Measurements from ENCODE around the gene FRMPD1.

Gene FRMPD1

DNA sequence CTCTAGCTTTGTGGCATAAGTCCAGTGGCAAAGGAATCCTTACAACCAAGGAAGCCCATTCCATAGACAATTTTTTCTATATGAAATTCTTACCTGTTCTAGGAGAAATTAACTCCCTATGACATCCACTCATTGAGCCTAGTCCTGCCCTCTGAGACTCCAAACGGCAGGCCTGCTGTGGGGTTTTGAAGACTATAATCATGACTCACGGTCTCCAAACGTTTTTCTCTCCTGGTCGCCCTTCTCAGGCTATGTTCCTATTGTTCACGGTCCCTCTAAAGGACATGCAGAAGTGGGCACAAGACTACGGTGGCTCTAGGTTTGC lies 133.5 kb downstream of the FRMPD1 start:
- DNase-seq (ENCODE audit: low read depth) = no peak

DNA sequence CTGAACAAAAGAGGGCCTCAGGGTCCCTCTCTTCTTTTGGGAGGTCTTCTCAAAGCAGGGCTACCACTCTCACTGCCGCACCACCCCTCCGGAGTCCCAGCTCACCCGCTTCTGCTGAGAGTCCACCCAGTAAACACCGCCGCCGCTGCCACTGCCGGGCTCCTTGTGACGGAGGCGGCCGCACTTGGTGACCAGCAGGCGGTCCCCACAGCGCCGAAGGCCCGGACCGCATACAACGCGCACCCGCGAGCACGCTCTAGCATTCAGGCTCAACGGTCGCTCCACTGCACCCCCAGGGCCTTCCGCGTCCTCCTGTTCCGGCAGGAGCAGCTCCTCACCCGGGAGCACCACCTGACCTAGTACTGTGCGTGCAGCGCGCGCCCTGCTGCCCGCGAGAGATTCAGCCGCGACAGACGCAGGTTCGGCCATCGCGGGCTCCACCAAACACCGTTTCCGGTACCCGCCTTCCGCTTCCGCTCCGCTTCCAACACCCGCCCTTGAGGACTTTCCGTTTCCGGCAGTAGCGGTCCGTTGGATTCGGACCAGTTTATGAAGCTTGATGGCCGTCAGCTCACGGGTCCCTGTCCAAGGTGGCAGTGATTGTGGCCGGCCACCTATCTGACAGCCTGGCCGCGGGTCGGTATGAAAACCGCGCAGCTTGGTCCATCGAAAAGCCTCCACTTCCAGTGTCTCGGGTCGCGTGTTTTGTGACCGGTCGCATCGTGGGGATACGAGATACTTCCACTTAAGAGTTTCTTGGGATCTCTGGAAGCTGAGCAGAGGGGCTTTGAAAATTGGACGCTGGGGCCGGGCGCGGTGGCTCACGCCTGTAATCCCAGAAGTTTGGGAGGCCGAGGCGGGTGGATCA lies 134.1 kb downstream of the FRMPD1 start, which contains the start of gene EXOSC3:
Gene EXOSC3, minus strand, starts transcription at position 449 of the 868 bp plus-strand sequence. Its CDS starts 20 bp downstream, at position 429.
- DNase-seq (ENCODE audit: low read depth) = peak; percentile 74

DNA sequence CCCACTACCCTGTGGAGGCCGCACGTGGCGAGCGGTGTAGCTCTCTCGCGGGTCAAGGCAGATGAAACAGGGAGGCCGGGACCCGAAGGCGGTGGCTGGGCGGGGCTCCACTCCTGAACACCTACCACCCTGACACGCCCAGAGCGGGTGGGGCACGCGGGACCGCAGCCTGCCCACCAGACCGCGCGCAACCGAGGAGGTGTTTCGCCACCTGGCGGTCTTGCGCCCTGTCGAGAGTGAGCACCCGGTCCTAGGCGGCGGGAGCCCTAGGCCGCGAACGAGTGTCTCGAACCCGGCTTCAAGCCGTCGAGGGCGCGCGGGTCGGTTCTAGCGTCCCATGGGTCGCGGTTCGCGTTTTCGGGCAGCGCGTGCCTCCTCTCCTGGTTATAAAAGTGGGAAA lies 136.3 kb downstream of the FRMPD1 start:
- no peak for DNase-seq (ENCODE audit: low read depth)

DNA sequence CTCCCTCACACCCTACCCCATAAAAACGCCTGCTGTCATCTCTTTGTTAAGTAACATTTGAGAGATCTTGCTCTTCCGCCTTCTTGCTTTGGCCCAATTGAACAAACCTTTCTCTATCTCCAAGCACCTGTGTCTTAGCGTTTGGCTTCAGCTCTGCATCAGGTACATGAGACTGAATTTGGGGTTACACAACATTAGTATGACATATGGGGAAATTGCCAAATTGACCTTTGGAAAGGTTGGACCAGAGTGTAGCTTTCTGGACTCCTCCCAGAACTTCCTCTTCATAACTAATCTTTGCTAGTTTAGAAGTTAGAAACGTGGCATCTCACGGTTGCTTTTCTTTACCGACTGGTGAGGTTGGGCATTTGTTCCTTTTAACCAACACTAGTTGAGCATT lies 137.6 kb downstream of the FRMPD1 start:
- no peak for DNase-seq (ENCODE audit: low read depth)

DNA sequence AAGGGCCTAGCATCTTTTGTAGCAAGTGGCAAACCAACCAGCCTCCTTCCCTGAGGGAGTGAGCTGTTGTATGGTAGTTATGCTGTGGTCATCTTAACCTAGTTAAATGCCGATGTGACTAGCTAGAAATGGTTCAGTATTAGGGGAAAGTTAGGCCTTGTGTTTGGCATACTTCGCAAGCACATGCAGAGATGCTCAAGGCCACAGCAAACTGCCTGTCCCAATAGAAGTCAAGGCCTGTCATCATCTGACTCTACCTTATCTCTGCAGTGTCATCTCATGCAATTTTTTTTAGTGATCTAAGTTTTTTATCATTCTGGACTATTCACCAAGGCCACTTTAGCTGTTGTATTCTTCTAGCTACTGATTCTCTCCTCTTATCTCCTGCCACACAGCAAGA lies 139.3 kb downstream of the FRMPD1 start:
- no peak for DNase-seq (ENCODE audit: low read depth)

DNA sequence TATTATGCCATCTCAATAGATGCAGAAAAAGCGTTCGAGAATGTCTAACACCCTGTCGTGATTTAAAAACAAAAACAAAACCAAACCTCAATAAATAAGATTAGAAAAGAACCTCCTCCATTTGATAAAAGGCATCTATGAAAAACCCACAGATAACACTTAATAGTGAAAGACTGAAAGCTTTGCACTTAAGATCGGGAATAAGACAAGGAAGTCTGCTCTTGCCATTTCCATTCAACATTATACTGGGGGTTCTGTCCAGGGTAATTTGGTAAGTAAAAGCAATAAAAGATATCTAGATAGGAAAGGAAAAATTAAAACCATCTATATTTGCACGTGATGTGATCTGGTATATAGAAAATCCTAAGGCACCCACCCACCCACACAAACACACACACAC lies 141.4 kb downstream of the FRMPD1 start:
- DNase-seq (ENCODE audit: low read depth) = no peak

DNA sequence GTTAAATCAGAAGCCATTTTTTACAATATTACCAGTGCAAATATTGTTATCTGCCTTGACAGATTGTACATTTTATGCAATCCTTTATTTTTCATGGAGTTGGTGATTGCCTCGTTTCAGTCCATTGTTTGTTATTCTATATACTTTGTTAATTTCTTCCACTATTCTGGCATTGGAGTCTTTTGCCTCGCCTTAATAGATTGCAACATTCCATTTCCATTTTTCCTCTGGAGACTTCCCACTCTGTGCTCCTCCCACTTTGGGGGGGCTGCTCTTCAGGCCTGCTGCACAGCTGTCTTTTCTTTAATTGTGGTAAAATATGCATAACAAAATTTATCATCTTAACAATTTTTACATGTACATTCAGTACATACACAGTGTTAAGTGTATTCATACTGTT lies 145.5 kb downstream of the FRMPD1 start:
- no peak for DNase-seq (ENCODE audit: low read depth)

All from stimulated activated CD8-positive, alpha-beta memory T cell treated with anti-CD3 and anti-CD28 coated beads, Interleukin-15, amount 100 ng/mL, for 1 hour (primary cell).